ENCODE measurements around the gene RBBP6.

Gene RBBP6

DNA sequence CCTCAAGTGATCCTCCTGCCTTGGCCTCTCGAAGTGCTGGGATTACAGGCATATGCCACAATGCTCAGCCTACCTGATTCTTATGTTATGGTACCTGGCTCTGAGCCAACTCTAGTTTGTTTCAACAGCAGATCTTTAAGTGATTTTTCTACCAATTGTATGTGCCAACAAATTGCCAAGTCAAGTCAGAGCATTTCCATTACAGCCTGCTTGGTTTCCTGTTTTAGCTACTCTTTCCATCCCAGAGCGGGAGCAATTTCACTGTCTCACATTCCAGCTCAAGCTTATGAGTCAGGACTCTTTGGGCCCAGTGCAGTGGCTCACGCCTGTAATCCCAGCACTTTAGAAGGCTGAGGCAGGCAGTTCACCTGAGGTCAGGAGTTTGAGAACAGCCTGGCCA, 30.8 kb upstream of the RBBP6 start:
- Histone ChIP-seq H3K27ac (no peak overlapping the region), H3K9me3 (no peaks in the 10 kb centered on the region), H3K4me2 (no peak overlapping the region), H4K20me1 (no peaks in the 10 kb centered on the region), H3K4me1 (peaks cover 12% of the 10 kb centered on the region), H3K36me3 (no peaks in the 10 kb centered on the region), H3K27me3 (no peaks in the 10 kb centered on the region), H3K4me3 (no peak overlapping the region), H3K9ac (no peak overlapping the region)
- TF ChIP-seq Cebpa-rat (IDR thresholded peaks at IDR 0.05) = no peak

DNA sequence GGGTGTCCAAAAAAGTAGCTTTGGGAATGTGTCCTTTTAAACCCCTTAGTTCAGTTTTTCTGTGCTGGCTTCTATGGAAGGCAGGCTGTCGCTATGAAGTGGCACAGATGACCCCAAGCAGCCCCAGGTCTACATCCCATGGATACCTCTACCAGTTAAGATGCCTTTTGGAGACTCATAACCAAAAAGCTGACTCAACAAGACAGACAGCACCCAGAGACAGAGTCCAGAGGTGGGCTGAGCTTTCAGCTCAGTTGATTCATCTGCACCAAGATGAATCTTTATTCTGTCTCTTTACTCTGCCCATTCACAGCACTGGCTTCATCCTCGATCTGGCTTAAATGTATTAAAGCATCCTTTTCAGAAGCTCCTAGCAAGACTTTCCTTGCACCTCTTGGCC, 29.8 kb upstream of the RBBP6 start:
- H4K20me1 ChIP-seq = no peaks in the 10 kb centered on the region
- H3K4me3 ChIP-seq = no peak overlapping the region
- H3K4me1 ChIP-seq = peaks cover 12% of the 10 kb centered on the region
- H3K36me3 ChIP-seq = no peaks in the 10 kb centered on the region
- no peak overlapping the region for H3K9ac ChIP-seq
- H3K9me3 ChIP-seq = no peaks in the 10 kb centered on the region
- TF ChIP-seq Cebpa-rat (IDR thresholded peaks at IDR 0.05) = no peak
- H3K27me3 ChIP-seq = no peaks in the 10 kb centered on the region
- H3K27ac ChIP-seq = no peak overlapping the region
- no peak overlapping the region for H3K4me2 ChIP-seq

DNA sequence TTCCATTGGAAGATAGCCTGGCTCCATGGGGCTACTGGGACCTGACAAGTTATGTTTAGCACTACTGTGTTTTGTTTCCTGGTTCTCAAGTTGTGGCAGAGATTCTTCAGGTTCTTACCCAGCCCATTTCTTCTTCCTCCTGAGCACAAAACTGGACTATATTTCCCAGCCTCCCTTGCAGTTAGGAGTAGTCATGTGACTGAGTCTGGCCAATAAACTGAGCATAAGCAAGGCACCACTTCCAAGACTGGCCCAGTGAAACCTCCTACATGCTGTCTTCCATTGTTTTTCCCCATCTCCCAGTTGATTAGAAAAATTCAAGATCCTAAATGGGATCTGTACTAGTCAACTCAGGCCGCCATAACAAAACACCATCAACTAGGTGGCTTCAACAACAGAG, 28.2 kb upstream of the RBBP6 start:
- TF ChIP-seq Cebpa-rat (IDR thresholded peaks at IDR 0.05) = no peak
- no peak overlapping the region for H3K4me3 ChIP-seq
- H3K9ac ChIP-seq = no peak overlapping the region
- H4K20me1 ChIP-seq = no peaks in the 10 kb centered on the region
- H3K27me3 ChIP-seq = no peaks in the 10 kb centered on the region
- no peak overlapping the region for H3K27ac ChIP-seq
- peaks cover 12% of the 10 kb centered on the region for H3K4me1 ChIP-seq
- H3K9me3 ChIP-seq = no peaks in the 10 kb centered on the region
- H3K36me3 ChIP-seq = no peaks in the 10 kb centered on the region
- no peak overlapping the region for H3K4me2 ChIP-seq

DNA sequence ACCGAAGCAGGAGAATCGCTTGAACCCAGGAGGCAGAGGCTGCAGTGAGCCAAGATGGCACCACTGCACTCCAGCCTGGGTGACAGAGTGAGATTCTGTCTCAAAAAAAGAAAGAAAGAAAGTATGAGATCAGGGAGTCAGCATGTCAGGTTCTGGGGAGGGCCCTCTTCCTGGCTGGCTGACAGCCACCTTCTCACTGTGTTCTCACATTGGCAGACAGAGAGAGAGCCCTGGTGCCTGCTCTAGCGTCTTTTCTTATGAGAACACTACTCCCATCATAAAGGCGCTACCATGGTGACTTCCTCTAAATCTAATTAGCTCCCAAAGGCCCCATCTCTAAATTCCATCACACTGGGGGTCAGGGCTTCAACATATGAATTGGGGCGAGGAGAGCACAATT, 27.6 kb upstream of the RBBP6 start:
- Histone ChIP-seq H3K36me3 (no peaks in the 10 kb centered on the region), H3K27ac (no peak overlapping the region), H3K4me1 (peaks cover 12% of the 10 kb centered on the region), H3K4me2 (no peak overlapping the region), H3K9ac (no peak overlapping the region), H4K20me1 (no peaks in the 10 kb centered on the region), H3K9me3 (no peaks in the 10 kb centered on the region), H3K27me3 (no peaks in the 10 kb centered on the region), H3K4me3 (no peak overlapping the region)
- TF ChIP-seq Cebpa-rat (IDR thresholded peaks at IDR 0.05) = no peak

- Histone ChIP-seq H3K4me2 (no peak overlapping the region), H3K9me3 (no peaks in the 10 kb centered on the region), H3K4me1 (peaks cover 12% of the 10 kb centered on the region), H3K27me3 (no peaks in the 10 kb centered on the region), H4K20me1 (no peaks in the 10 kb centered on the region), H3K9ac (no peak overlapping the region), H3K27ac (no peak overlapping the region), H3K36me3 (no peaks in the 10 kb centered on the region), H3K4me3 (no peak overlapping the region)
- no peak for TF ChIP-seq Cebpa-rat (IDR thresholded peaks at IDR 0.05)
Measured at GRCh38 chr16:24514096-24514495, 25.3 kb upstream of the RBBP6 start.

DNA sequence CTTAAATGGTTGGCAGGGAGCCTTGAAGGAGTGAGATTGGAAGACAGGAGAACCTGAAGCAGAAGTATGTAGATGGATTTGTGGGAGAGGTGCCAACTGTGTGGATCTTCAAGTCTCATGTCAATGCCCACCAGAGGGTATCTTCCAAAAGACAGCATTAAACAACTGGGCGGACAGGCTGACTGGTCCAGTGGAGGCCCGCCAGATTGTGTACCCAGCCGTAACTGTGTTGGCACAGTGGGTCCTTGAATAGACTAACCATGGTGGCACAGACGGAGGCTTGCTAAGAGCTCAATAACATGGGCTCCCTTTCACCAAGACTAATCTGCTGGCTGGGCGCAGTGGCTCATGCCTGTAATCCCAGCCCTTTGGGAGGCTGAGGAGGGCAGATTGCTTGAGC, 24.2 kb upstream of the RBBP6 start:
- Histone ChIP-seq H3K36me3 (no peaks in the 10 kb centered on the region), H3K4me1 (peaks cover 12% of the 10 kb centered on the region), H3K27ac (no peak overlapping the region), H4K20me1 (no peaks in the 10 kb centered on the region), H3K27me3 (no peaks in the 10 kb centered on the region), H3K9me3 (no peaks in the 10 kb centered on the region), H3K4me3 (no peak overlapping the region), H3K4me2 (no peak overlapping the region), H3K9ac (no peak overlapping the region)
- TF ChIP-seq Cebpa-rat (IDR thresholded peaks at IDR 0.05) = no peak

DNA sequence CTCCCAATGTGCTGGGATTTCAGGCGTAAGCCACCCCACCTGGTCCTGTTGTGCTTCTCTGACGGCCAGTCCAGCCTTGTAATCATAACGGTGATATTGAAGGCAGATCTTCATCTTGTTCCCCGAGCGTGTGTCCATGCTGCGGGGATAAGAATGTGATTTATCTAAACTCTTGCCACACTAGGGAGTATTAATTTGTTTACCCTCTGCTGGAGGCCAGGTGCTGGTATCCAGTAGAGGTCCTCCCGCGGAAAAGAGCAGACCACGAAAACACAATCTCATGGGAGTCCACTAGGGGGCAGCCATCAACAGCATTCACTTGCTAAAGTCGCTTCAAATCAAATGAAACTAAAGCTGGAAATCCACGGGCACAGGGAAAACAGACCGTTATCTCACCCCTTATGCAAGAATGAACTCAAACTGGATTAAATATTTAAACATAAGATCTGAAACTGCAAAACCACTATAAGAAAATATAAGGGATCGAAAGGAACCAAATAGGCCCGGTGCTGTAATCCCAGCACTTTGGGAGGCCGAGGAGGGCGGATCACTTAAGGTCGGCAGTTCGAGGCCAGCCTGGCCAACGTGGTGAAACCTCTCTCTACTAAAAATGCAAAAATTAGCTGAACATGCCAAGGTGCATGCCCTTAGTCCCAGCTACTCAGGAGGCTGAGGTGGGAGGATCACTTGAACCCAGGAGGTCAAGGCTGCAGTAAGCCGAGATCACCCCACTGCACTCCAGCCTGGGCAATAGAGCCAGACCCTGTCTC, 22.3 kb upstream of the RBBP6 start:
- Histone ChIP-seq H3K27me3 (no peaks in the 10 kb centered on the region), H3K4me2 (no peak overlapping the region), H3K9ac (no peak overlapping the region), H3K36me3 (no peaks in the 10 kb centered on the region), H3K9me3 (no peaks in the 10 kb centered on the region), H3K4me1 (peaks cover 11% of the 10 kb centered on the region), H4K20me1 (no peaks in the 10 kb centered on the region), H3K4me3 (no peak overlapping the region), H3K27ac (no peak overlapping the region)
- no peak for TF ChIP-seq Cebpa-rat (IDR thresholded peaks at IDR 0.05)

DNA sequence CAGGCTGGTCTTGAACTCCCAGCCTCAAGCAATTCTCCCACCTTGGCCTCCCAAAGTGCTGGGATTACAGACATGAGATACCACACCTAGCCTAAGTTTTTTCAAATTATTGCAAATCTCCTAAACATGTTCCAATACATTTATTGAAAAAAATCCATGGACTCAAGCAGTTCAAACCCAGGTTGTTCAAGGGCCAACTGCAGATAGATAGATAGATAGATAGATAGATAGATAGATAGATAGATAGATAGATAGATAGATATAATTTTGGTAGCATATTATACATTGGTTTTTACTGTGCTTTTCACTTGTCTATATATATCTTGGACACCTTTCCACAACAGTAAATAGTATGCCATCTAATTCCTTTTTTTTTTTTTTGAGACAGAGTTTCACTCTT, 20.9 kb upstream of the RBBP6 start:
- H4K20me1 ChIP-seq = no peaks in the 10 kb centered on the region
- H3K4me2 ChIP-seq = no peak overlapping the region
- no peaks in the 10 kb centered on the region for H3K36me3 ChIP-seq
- peaks cover 1% of the 10 kb centered on the region for H3K4me1 ChIP-seq
- H3K9ac ChIP-seq = no peak overlapping the region
- no peaks in the 10 kb centered on the region for H3K27me3 ChIP-seq
- H3K27ac ChIP-seq = no peak overlapping the region
- no peaks in the 10 kb centered on the region for H3K9me3 ChIP-seq
- no peak overlapping the region for H3K4me3 ChIP-seq
- no peak for TF ChIP-seq Cebpa-rat (IDR thresholded peaks at IDR 0.05)

- peaks cover 14% of the 10 kb centered on the region for H3K4me1 ChIP-seq
- no peak for TF ChIP-seq Cebpa-rat (IDR thresholded peaks at IDR 0.05)
- no peak overlapping the region for H3K4me2 ChIP-seq
- no peaks in the 10 kb centered on the region for H3K27me3 ChIP-seq
- H3K9ac ChIP-seq = no peak overlapping the region
- no peaks in the 10 kb centered on the region for H3K9me3 ChIP-seq
- H3K27ac ChIP-seq = no peak overlapping the region
- no peaks in the 10 kb centered on the region for H3K36me3 ChIP-seq
- H3K4me3 ChIP-seq = no peak overlapping the region
- H4K20me1 ChIP-seq = no peaks in the 10 kb centered on the region
Measured at GRCh38 chr16:24520983-24521382, 18.4 kb upstream of the RBBP6 start.

DNA sequence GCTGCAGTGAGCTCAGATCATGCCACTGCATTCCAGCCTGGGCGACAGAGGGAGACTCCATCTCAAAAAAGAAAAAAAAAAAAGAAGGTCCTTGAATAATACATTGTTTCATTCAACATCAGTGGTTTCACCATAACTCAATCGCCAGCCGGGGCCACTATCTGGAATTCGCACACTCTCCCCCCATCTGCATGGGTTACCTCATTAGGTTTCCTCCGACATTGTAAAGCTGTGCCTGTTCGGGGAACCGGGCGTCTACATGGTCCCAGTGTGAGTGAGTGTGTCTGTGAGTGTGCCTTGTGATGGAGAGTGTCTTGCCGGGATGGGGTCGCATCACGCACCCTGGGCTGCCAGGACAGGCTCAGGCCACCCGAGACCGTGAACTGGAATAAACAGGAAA, 16.6 kb upstream of the RBBP6 start:
- Histone ChIP-seq H3K4me1 (peaks cover 14% of the 10 kb centered on the region), H4K20me1 (no peaks in the 10 kb centered on the region), H3K9ac (no peak overlapping the region), H3K4me3 (no peak overlapping the region), H3K27ac (no peak overlapping the region), H3K4me2 (no peak overlapping the region), H3K36me3 (no peaks in the 10 kb centered on the region), H3K9me3 (no peaks in the 10 kb centered on the region), H3K27me3 (no peaks in the 10 kb centered on the region)
- no peak for TF ChIP-seq Cebpa-rat (IDR thresholded peaks at IDR 0.05)

DNA sequence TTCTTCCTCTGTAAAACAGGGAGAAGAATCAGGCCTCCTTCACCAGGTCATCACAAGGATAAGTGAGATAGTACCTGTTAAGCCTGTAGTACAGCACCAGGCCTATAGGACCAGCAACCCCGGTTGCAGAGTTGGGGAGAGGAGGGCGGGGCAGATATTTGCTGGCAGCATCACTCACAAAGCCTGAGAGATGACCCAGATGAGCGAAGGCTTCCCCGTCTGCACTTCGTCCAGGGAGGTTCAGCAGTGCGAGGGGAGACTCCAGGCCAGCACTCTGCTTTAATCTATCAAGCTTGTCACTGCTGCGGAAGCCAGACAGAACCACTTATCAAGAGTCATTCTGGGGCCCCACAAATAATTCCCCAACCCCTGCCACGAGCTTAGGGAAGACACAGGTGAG, 15.8 kb upstream of the RBBP6 start:
- no peaks in the 10 kb centered on the region for H4K20me1 ChIP-seq
- no peak for TF ChIP-seq Cebpa-rat (IDR thresholded peaks at IDR 0.05)
- H3K27me3 ChIP-seq = no peaks in the 10 kb centered on the region
- no peaks in the 10 kb centered on the region for H3K9me3 ChIP-seq
- peaks cover 14% of the 10 kb centered on the region for H3K4me1 ChIP-seq
- no peak overlapping the region for H3K4me3 ChIP-seq
- H3K9ac ChIP-seq = no peak overlapping the region
- no peak overlapping the region for H3K27ac ChIP-seq
- no peaks in the 10 kb centered on the region for H3K36me3 ChIP-seq
- peak overlapping the region; percentile 28 for H3K4me2 ChIP-seq

Data from BLaER1 (cell line).